Testis (tissue), 2 donors: ENCODE results near the gene TFAP2B.

Experiments used
- POLR2A ChIP-seq: fragments of 450-650 bp; IDR thresholded peaks from one replicate; pipeline ENCODE4 v1.6.1; 2017; ENCODE audit warnings: antibody characterized with exemption, mild to moderate bottlenecking, moderate library complexity
- TF ChIP-seq, protein P1 (sequence below), 3 experiments: fragments of 450-650 bp in 2 of 3; fragments of 200-600 bp in 1 of 3; sonication (generic) in 1 of 3; IDR thresholded peaks; one replicate each; pipeline ENCODE4 v1.5.1; 2016 to 2019; ENCODE audit warnings: antibody characterized with exemption in 3 of 3, mild to moderate bottlenecking in 2 of 3, moderate library complexity in 1 of 3

- TF ChIP-seq, protein P1, sequence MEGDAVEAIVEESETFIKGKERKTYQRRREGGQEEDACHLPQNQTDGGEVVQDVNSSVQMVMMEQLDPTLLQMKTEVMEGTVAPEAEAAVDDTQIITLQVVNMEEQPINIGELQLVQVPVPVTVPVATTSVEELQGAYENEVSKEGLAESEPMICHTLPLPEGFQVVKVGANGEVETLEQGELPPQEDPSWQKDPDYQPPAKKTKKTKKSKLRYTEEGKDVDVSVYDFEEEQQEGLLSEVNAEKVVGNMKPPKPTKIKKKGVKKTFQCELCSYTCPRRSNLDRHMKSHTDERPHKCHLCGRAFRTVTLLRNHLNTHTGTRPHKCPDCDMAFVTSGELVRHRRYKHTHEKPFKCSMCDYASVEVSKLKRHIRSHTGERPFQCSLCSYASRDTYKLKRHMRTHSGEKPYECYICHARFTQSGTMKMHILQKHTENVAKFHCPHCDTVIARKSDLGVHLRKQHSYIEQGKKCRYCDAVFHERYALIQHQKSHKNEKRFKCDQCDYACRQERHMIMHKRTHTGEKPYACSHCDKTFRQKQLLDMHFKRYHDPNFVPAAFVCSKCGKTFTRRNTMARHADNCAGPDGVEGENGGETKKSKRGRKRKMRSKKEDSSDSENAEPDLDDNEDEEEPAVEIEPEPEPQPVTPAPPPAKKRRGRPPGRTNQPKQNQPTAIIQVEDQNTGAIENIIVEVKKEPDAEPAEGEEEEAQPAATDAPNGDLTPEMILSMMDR (IDR thresholded peaks at IDR 0.05), result no peak
- TF ChIP-seq POLR2A, result no peak
Measured at GRCh38 chr6:50818020-50818419, 651 bp upstream of the TFAP2B start.
